HG03571 (cell line): ENCODE results near the gene DLG2.

Experiments used
- ATAC-seq: cut with Tn5 transposase; IDR thresholded peaks from one replicate; pipeline ENCODE4 v1.9.1; 2021; ENCODE audit not compliant: unreplicated experiment

DLG2 gene

GRCh38 chr11:85572056-85572455 is 55.1 kb downstream of the DLG2 start:
- no peak for ATAC-seq

GRCh38 chr11:85569525-85569924 is 57.6 kb downstream of the DLG2 start:
- ATAC-seq, result no peak

GRCh38 chr11:85558411-85558810 is 68.7 kb downstream of the DLG2 start:
- no peak for ATAC-seq

- ATAC-seq, result no peak
These were observed 75.3 kb downstream of the DLG2 start for GRCh38 chr11:85551881-85552280.

GRCh38 chr11:85541683-85542082 is 85.5 kb downstream of the DLG2 start:
- ATAC-seq, result no peak

- ATAC-seq, result no peak
These were observed 86.4 kb downstream of the DLG2 start for GRCh38 chr11:85540635-85541205.

- ATAC-seq, result no peak
These were observed 87.0 kb downstream of the DLG2 start for GRCh38 chr11:85540181-85540580.

GRCh38 chr11:85539740-85540139 is 87.4 kb downstream of the DLG2 start:
- no peak for ATAC-seq

GRCh38 chr11:85539029-85539689 is 88.0 kb downstream of the DLG2 start:
- ATAC-seq, result no peak

- no peak for ATAC-seq
These were observed 90.7 kb downstream of the DLG2 start for GRCh38 chr11:85536438-85536837.

GRCh38 chr11:85534806-85535205 is 92.3 kb downstream of the DLG2 start:
- no peak for ATAC-seq

- ATAC-seq, result no peak
These were observed 95.8 kb downstream of the DLG2 start for GRCh38 chr11:85531191-85531897.

GRCh38 chr11:85530634-85531033 is 96.5 kb downstream of the DLG2 start:
- ATAC-seq, result no peak

- no peak for ATAC-seq
These were observed 100.6 kb downstream of the DLG2 start for GRCh38 chr11:85526564-85526963.

- no peak for ATAC-seq
These were observed 101.5 kb downstream of the DLG2 start for GRCh38 chr11:85525686-85526085.

GRCh38 chr11:85517272-85517671 is 109.9 kb downstream of the DLG2 start:
- ATAC-seq, result no peak

GRCh38 chr11:85495918-85496317 is 131.2 kb downstream of the DLG2 start:
- ATAC-seq, result no peak

GRCh38 chr11:85494396-85494795 is 132.7 kb downstream of the DLG2 start:
- ATAC-seq, result no peak

GRCh38 chr11:85485902-85486301 is 141.2 kb downstream of the DLG2 start:
- ATAC-seq, result no peak

- no peak for ATAC-seq
These were observed 143.3 kb downstream of the DLG2 start for GRCh38 chr11:85483861-85484260.

GRCh38 chr11:85481862-85482261 is 145.3 kb downstream of the DLG2 start:
- no peak for ATAC-seq
